Ectodermal cell (in vitro differentiated cells): ENCODE measurements around the gene CALU. TPM values are rescaled to one million over a fixed set of nuclear protein-coding genes. Genes with fewer than 3 reads are reported as not detected.

Source experiments
- H3K27ac ChIP-seq: 2 replicates; pipeline ENCODE4 v1.7.0; 2013; ENCODE audit warnings: mild to moderate bottlenecking, low read depth, low read length; ENCODE audit not compliant: insufficient read depth, poor library complexity, severe bottlenecking
- H3K27me3 ChIP-seq: 2 replicates; pipeline ENCODE4 v1.7.0; 2013; ENCODE audit warnings: mild to moderate bottlenecking, low read length; ENCODE audit not compliant: insufficient read depth, control insufficient read depth, poor library complexity, severe bottlenecking
- H3K36me3 ChIP-seq: one replicate; pipeline ENCODE4 v1.7.0; 2013; ENCODE audit warnings: low read length; ENCODE audit not compliant: control insufficient read depth, insufficient read depth
- H3K4me1 ChIP-seq: one replicate; pipeline ENCODE4 v1.7.0; 2013; ENCODE audit warnings: low read length; ENCODE audit not compliant: control insufficient read depth, insufficient read depth
- H3K4me3 ChIP-seq: 2 replicates; pipeline ENCODE4 v1.7.0; 2013; ENCODE audit warnings: low read depth, low read length, control low read depth; ENCODE audit not compliant: insufficient read depth
- H3K9me3 ChIP-seq: 2 replicates; pipeline ENCODE4 v1.7.0; 2013; ENCODE audit warnings: mild to moderate bottlenecking, low read length, moderate library complexity; ENCODE audit not compliant: control insufficient read depth
- WGBS, 2 experiments: methylation state at CpG; one replicate each; pipeline ENCODE4 v1.1.7; 2013; ENCODE audit warnings: missing lambda C conversion rate in 2 of 2; 5-methylcytosine and 5-hydroxymethylcytosine counted together
- polyA plus RNA-seq, 4 experiments: library from polyadenylated mRNA; stranded (reverse); fragments of 50-300 nt; gene quantifications; one replicate each; pipeline ENCODE4 v1.2.3, GENCODE V29; 2013

CALU gene
- polyA plus RNA-seq (2013, experiment 1 of 4): 173 TPM
- polyA plus RNA-seq (2013, experiment 2 of 4): 189 TPM
- 146 TPM for polyA plus RNA-seq (2013, experiment 3 of 4)
- polyA plus RNA-seq (2013, experiment 4 of 4): 153 TPM

DNA sequence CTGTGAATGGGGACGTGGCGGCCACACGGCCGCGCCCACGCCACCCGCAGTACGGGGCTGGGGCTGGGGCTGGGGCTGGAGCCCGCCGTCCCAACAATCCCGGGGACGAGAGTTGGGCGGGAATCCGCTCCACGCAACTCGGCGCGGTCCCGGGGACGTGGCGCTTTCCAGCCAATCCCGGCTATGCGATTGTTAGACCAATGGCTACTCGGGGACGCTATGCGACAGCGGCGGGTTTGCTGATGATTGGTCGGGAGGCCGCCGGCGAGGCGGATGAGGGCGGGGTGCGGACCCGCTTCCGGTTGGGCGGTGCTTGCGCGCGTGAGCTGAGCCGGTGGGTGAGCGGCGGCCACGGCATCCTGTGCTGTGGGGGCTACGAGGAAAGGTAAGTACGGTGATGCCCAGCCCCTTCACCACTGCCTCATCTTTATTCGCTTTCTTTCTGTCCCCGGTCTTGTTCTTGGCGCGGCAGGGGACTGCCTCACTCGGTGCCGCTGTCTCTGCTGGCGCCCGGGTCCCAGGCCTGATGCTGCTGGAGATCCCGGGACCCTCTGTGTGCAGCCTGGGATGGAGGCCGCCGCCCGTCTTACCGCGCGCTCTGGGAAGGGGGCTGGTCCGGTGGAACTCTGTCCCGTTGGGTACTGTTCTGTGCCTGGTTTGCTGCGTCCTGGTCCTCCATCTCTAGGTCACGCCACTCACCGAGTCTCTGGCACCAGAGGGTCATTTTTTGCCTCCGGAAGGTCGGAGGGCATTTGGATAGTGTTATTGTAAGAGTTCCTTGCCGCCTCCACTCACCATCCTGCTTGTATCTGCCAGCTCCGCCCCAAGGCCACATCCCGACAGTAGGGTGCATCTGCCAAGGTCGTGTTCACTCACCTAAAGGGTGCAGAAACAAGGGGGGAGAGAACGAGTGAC lies at the start of gene CALU:
TSS of gene CALU (plus strand) at position 312 of the 915 bp plus-strand sequence. CDS start 9,225 bp downstream, outside the sequence.
- Histone ChIP-seq H3K27me3 (no peaks in the 10 kb centered on the region), H3K4me3 (peak within 1 kb of the TSS; percentile 74)
- 0% methylated on average over 74 of the region's 74 CpGs for WGBS, 2 experiments

DNA sequence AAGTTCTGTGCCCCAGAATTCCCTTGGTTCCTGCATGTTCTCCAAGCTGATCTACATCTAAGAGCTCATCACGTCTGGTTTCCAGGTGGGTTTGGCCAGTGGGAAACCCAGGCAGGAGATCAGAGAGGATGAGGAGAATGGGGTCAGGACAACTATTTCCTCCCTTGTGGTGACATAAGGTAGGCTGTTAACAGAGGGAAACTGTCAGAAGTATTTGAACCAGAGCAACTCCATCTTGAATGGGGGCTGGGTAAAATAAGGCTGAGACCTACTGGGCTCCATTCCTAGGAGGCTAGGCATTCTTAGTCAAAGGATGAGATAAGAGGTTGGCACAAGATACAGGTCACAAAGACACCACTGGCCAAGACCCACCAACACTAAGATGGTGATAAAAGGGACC lies 47.9 kb upstream of the CALU start:
- H3K27ac ChIP-seq: no peak overlapping the region

More for the DNA sequence above, at the start of gene CALU:
- H3K9me3 ChIP-seq: no peaks in the 10 kb centered on the region
- no peaks in the 10 kb centered on the region for H3K36me3 ChIP-seq
- peak within 1 kb of the TSS; percentile 57 for H3K27ac ChIP-seq
- peaks cover 5% of the 10 kb centered on the region for H3K4me1 ChIP-seq

DNA sequence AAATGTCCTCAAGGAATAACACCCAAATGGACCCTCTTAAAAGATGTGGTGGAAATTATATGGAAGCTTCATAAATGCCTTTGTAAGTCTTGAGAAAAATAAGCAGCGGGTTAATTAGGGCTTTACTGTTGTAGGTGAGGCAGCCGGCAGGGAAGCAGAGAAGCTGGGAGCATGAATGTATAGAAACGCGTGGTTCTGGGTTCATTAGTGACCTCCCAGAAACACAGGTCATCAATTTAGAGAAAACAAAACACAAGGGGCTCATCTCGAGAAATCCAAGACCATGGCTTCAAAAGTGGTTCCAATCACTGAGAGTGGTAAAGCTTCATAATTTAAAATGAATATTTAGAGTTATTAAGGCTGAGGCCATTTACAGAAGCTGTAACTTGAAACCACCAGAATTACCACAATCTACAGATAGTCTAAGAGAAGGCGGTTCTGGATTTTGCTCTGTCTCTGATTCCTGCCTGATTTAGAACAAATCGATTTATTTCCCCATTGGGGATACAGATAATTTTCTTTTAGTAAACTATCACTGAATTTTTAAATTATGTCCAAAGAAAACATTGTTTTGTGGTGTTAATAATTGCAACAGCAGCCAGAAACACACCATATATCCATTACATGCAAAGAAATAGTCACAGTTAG lies 46.4 kb upstream of the CALU start:
- Histone ChIP-seq H3K4me3 (no peak overlapping the region), H3K9me3 (no peaks in the 10 kb centered on the region), H3K27ac (no peak overlapping the region), H3K4me1 (no peaks in the 10 kb centered on the region), H3K36me3 (no peaks in the 10 kb centered on the region), H3K27me3 (no peaks in the 10 kb centered on the region)
- 81 to 88% methylated on average over 5 to 6 of the region's 7 CpGs for WGBS, 2 experiments

More for the DNA sequence above, 47.9 kb upstream of the CALU start:
- Histone ChIP-seq H3K9me3 (no peaks in the 10 kb centered on the region), H3K36me3 (no peaks in the 10 kb centered on the region), H3K27me3 (no peaks in the 10 kb centered on the region), H3K4me3 (no peak overlapping the region), H3K4me1 (no peaks in the 10 kb centered on the region)
- 85 to 98% methylated on average over 1 of the region's 1 CpG for WGBS, 2 experiments

DNA sequence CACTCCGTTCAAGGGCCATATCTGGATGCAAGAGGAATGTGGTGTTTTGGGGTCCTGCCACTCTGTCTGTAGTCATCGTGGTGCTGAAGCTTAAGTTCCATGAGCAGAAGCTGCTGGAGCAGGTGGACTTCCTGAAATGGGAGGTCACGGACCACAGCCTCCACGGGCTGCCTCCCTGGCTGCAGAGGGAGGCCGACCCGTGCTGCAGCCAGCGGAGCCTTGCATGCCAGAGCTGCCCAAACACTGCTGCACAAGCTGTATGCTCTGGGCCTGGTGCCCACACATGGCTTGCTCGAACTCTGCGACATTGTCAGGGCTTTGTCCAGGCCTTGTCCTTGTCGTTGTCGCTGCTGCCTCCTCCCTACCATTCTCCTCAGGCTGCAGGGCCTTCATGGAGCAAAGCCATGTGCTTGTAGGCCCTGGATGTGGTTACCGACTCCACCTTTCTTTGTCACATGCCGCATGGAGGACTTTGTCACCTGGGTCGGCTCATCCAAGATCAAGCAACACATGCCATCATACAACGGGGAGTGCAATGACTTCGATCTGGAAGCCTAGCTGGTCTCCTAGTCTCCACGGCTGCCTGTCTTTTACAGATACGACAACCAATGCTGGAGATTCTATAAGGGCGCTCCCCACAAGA lies 45.7 kb upstream of the CALU start:
- H3K27me3 ChIP-seq: no peaks in the 10 kb centered on the region
- no peaks in the 10 kb centered on the region for H3K4me1 ChIP-seq
- WGBS, 2 experiments: 92% methylated on average over 19 of the region's 19 CpGs
- H3K9me3 ChIP-seq: no peaks in the 10 kb centered on the region
- H3K4me3 ChIP-seq: no peak overlapping the region
- H3K27ac ChIP-seq: no peak overlapping the region
- H3K36me3 ChIP-seq: no peaks in the 10 kb centered on the region

DNA sequence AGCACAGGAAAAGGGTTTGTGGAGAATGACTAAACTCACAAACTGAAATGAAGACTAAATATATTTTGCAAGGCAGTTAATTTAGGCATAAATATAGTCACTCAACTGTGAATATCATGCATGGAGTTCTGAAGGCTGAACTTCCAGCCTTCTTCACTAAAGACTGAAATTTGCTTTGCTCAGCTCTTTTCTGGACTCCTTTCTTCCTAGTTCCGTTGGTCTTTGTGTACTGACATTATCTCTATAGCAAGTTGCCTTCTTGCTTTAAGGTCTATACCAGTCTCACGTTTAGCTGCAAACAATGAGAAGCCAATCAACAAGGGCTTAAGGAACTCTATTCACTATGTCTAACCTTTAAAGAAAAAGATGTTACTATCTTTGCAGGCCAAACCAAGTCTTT lies 44.4 kb upstream of the CALU start:
- Histone ChIP-seq H3K9me3 (no peaks in the 10 kb centered on the region), H3K36me3 (no peaks in the 10 kb centered on the region), H3K4me3 (no peak overlapping the region), H3K4me1 (no peaks in the 10 kb centered on the region), H3K27me3 (no peaks in the 10 kb centered on the region), H3K27ac (no peak overlapping the region)
- WGBS, 2 experiments: 62 to 64% methylated on average over 2 of the region's 2 CpGs

DNA sequence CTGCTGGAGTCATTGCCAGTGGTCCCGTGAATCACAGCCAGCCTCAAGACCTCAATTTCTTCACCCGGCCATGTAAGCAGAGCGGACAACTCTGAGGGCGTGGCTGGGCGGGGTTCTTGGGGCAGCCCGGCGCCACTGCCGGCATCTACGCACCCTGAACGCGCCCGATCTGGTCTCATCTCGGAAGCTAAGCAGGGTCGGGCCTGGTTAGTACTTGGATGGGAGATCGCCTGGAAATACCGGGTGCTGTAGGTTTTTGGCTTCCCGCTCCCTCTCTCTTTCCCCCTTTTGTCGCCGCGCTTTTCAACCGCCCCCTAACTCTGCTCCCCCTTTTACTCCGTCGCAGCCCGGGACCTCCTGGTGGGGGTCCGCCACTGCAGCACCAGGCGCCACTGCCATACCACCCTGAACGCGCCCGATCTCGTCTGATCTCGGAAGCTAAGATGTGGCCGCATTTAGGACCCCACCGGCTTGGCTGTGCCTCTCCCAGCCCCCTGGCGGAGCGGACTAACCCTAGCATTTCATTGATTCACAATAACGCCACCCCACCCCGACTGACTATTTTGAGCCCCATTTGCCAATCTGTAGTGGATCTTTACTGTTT lies 41.8 kb upstream of the CALU start:
- no peaks in the 10 kb centered on the region for H3K4me1 ChIP-seq
- no peak overlapping the region for H3K27ac ChIP-seq
- no peaks in the 10 kb centered on the region for H3K36me3 ChIP-seq
- no peaks in the 10 kb centered on the region for H3K9me3 ChIP-seq
- H3K27me3 ChIP-seq: no peaks in the 10 kb centered on the region
- 50 to 59% methylated on average over 37 of the region's 37 CpGs for WGBS, 2 experiments
- peak overlapping the region; percentile 31 for H3K4me3 ChIP-seq

DNA sequence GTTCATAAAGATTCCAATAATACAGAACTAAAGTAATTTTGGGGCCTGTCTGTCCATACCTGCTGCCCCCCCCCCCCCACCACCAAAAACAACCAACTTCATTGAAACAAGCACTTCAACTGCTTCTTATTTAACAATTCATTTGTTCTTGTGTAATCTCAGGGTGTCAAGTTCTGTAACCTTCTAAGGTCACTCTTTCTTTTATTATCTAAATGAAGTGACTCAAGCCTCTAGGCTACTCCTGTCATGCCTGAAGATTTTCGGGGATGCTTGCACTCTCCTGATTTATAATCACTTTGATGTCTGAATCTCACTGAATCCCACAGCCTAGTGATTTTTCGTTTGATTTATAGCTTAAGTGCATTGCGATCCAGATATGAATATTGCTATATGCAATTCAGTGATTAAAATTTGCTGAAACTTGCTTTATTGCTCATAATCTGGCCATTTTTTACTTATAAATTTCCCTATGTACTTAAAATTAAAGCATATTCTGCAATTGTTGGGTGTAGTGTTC lies 39.9 kb upstream of the CALU start:
- no peaks in the 10 kb centered on the region for H3K36me3 ChIP-seq
- H3K27ac ChIP-seq: no peak overlapping the region
- H3K4me3 ChIP-seq: no peak overlapping the region
- no peaks in the 10 kb centered on the region for H3K27me3 ChIP-seq
- 53 to 62% methylated on average over 3 of the region's 3 CpGs for WGBS, 2 experiments
- no peaks in the 10 kb centered on the region for H3K4me1 ChIP-seq
- no peaks in the 10 kb centered on the region for H3K9me3 ChIP-seq

DNA sequence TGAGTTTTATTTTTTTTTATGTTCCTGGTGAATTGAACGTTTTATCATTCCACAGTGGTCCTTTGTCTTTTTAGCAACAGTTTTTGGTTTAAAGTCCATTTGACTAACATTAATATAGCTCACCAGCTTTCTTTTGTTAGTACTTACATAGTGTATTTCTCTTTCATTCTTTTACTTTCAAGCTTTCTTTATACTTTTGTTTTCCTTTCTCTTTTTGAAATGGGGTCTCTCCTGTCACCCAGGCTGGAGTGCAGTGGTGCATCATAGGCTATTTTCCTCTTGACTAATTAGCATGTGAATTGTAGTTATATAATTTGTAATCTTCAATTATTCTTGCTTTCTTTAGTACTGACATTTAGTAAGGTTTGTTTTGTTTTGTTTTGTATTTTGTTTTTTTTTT lies 39.3 kb upstream of the CALU start:
- Histone ChIP-seq H3K27me3 (no peaks in the 10 kb centered on the region), H3K27ac (no peak overlapping the region), H3K4me3 (no peak overlapping the region), H3K4me1 (peaks cover 5% of the 10 kb centered on the region), H3K36me3 (no peaks in the 10 kb centered on the region), H3K9me3 (no peaks in the 10 kb centered on the region)
- 100% methylated on average over 1 of the region's 1 CpG for WGBS, 2 experiments

DNA sequence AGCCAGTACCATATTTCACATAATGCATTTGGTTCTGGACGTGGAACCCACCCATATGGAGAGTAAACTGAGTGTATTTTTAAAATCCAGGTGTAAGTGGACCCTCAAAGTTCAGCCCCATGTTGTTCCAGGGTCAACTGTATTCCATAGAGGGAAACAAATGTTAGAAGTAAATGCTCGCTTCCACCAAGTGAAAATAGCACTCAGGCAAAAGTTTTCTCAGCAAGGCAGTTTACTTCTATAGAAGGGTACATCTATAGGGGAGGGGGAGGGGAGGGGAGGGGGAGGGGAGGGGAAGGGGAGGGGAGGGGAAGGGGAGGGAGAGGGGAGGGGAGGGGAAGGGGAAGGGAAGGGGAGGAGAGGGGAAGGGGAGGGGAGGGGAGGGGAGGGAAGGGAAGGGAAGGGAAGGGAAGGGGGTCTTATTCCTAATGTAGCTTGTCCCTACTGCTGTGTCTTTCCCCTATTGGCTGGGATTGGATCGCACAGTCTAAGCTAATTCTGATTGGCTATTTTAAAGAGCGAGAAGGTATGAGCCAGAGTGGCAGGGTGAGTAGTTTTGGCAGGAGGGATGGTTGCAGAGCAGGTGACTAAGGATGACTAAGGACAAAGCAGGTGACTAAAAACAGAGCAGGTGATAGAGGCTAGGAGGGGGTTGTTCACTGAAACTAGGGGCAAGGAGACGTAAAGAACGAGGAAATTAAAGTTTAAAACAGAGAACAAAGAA lies 37.9 kb upstream of the CALU start:
- Histone ChIP-seq H3K4me3 (no peak overlapping the region), H3K4me1 (peaks cover 6% of the 10 kb centered on the region), H3K9me3 (no peaks in the 10 kb centered on the region), H3K27me3 (no peaks in the 10 kb centered on the region), H3K36me3 (no peaks in the 10 kb centered on the region), H3K27ac (no peak overlapping the region)
- 88 to 92% methylated on average over 6 of the region's 6 CpGs for WGBS, 2 experiments
